ENCODE results near the gene FAN1. TPM values are rescaled to one million over a fixed set of nuclear protein-coding genes. Genes with fewer than 3 reads are reported as not detected.
A peak's percentile ranks its signal among the peaks of the same experiment; 100 is the strongest.

FAN1 gene
- total and polyA plus RNA-seq, 4 donors: 7.3 to 23.0 (median 11.3) TPM

GRCh38 chr15:30929064-30929669 is 25.5 kb downstream of the FAN1 start:
- TF ChIP-seq, protein P1, sequence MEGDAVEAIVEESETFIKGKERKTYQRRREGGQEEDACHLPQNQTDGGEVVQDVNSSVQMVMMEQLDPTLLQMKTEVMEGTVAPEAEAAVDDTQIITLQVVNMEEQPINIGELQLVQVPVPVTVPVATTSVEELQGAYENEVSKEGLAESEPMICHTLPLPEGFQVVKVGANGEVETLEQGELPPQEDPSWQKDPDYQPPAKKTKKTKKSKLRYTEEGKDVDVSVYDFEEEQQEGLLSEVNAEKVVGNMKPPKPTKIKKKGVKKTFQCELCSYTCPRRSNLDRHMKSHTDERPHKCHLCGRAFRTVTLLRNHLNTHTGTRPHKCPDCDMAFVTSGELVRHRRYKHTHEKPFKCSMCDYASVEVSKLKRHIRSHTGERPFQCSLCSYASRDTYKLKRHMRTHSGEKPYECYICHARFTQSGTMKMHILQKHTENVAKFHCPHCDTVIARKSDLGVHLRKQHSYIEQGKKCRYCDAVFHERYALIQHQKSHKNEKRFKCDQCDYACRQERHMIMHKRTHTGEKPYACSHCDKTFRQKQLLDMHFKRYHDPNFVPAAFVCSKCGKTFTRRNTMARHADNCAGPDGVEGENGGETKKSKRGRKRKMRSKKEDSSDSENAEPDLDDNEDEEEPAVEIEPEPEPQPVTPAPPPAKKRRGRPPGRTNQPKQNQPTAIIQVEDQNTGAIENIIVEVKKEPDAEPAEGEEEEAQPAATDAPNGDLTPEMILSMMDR (IDR thresholded peaks at IDR 0.05; ENCODE audit: control extremely low read depth, extremely low read depth): no peak
- Histone ChIP-seq H3K9me3 (ENCODE audit: control insufficient read depth in 4 of 4, insufficient read depth in 3 of 4, low read length in 3 of 4) (no peaks in the 10 kb centered on the region), H3K4me3 (no peak overlapping the region), H3K27ac (ENCODE audit: low read depth in 1 of 2, low read length in 1 of 2) (no peak overlapping the region), H3K36me3 (ENCODE audit: control insufficient read depth in 4 of 4, insufficient read depth in 4 of 4, low read length in 4 of 4) (peaks cover 19 to 47% (median 34%) of the 10 kb centered on the region in 4 donors), H3K4me1 (ENCODE audit: control insufficient read depth in 5 of 5, insufficient read depth in 5 of 5, low read length in 5 of 5) (no peaks in the 10 kb centered on the region), H3K9ac (ENCODE audit: insufficient read depth in 1 of 2, low read length in 2 of 2) (no peak overlapping the region), H3K27me3 (ENCODE audit: control insufficient read depth in 3 of 3, insufficient read depth in 3 of 3, low read length in 2 of 3) (no peaks in the 10 kb centered on the region)
- DNase-seq (peak in 2 of 3 donors; percentile 17 to 29), ATAC-seq (ENCODE audit: insufficient read depth, low FRiP score) (no peak)
- WGBS, 2 donors: 89 to 92% methylated on average over 10 of the region's 10 CpGs

- Histone ChIP-seq H3K27me3 (ENCODE audit: control insufficient read depth in 3 of 3, insufficient read depth in 3 of 3, low read length in 2 of 3) (no peaks in the 10 kb centered on the region), H3K4me3 (no peak overlapping the region), H3K9ac (ENCODE audit: insufficient read depth in 1 of 2, low read length in 2 of 2) (no peak overlapping the region), H3K36me3 (ENCODE audit: control insufficient read depth in 4 of 4, insufficient read depth in 4 of 4, low read length in 4 of 4) (peaks cover 19 to 43% (median 34%) of the 10 kb centered on the region in 4 donors), H3K27ac (ENCODE audit: low read depth in 1 of 2, low read length in 1 of 2) (no peak overlapping the region), H3K4me1 (ENCODE audit: control insufficient read depth in 5 of 5, insufficient read depth in 5 of 5, low read length in 5 of 5) (no peaks in the 10 kb centered on the region), H3K9me3 (ENCODE audit: control insufficient read depth in 4 of 4, insufficient read depth in 3 of 4, low read length in 3 of 4) (no peaks in the 10 kb centered on the region)
- ATAC-seq (ENCODE audit: insufficient read depth, low FRiP score) (no peak), DNase-seq (no peak)
- 95 to 96% methylated on average over 4 of the region's 4 CpGs for WGBS, 2 donors
- TF ChIP-seq, protein P1 (IDR thresholded peaks at IDR 0.05; ENCODE audit: control extremely low read depth, extremely low read depth): no peak
Observed at GRCh38 chr15:30929982-30930381, 26.3 kb downstream of the FAN1 start.

GRCh38 chr15:30930422-30930821 is 26.7 kb downstream of the FAN1 start:
- no peaks in the 10 kb centered on the region for H3K4me1 ChIP-seq (ENCODE audit: control insufficient read depth in 5 of 5, insufficient read depth in 5 of 5, low read length in 5 of 5)
- no peak overlapping the region for H3K9ac ChIP-seq (ENCODE audit: insufficient read depth in 1 of 2, low read length in 2 of 2)
- DNase-seq (no peak), ATAC-seq (ENCODE audit: insufficient read depth, low FRiP score) (no peak)
- TF ChIP-seq, protein P1 (IDR thresholded peaks at IDR 0.05; ENCODE audit: control extremely low read depth, extremely low read depth): no peak
- H3K9me3 ChIP-seq (ENCODE audit: control insufficient read depth in 4 of 4, insufficient read depth in 3 of 4, low read length in 3 of 4): no peaks in the 10 kb centered on the region
- no peak overlapping the region for H3K27ac ChIP-seq (ENCODE audit: low read depth in 1 of 2, low read length in 1 of 2)
- no peaks in the 10 kb centered on the region for H3K27me3 ChIP-seq (ENCODE audit: control insufficient read depth in 3 of 3, insufficient read depth in 3 of 3, low read length in 2 of 3)
- H3K4me3 ChIP-seq: no peak overlapping the region
- 93 to 97% methylated on average over 8 of the region's 8 CpGs for WGBS, 2 donors
- H3K36me3 ChIP-seq (ENCODE audit: control insufficient read depth in 4 of 4, insufficient read depth in 4 of 4, low read length in 4 of 4): peaks cover 17 to 40% (median 33%) of the 10 kb centered on the region in 4 donors

- TF ChIP-seq, protein P1 (IDR thresholded peaks at IDR 0.05; ENCODE audit: control extremely low read depth, extremely low read depth): no peak
- no peak for ATAC-seq (ENCODE audit: insufficient read depth, low FRiP score)
- Histone ChIP-seq H3K36me3 (ENCODE audit: control insufficient read depth in 4 of 4, insufficient read depth in 4 of 4, low read length in 4 of 4) (peaks cover 16 to 33% (median 26%) of the 10 kb centered on the region in 4 donors), H3K9me3 (ENCODE audit: control insufficient read depth in 4 of 4, insufficient read depth in 3 of 4, low read length in 3 of 4) (no peaks in the 10 kb centered on the region), H3K4me3 (no peak overlapping the region), H3K4me1 (ENCODE audit: control insufficient read depth in 5 of 5, insufficient read depth in 5 of 5, low read length in 5 of 5) (no peaks in the 10 kb centered on the region), H3K27ac (ENCODE audit: low read depth in 1 of 2, low read length in 1 of 2) (no peak overlapping the region), H3K9ac (ENCODE audit: insufficient read depth in 1 of 2, low read length in 2 of 2) (no peak overlapping the region), H3K27me3 (ENCODE audit: control insufficient read depth in 3 of 3, insufficient read depth in 3 of 3, low read length in 2 of 3) (no peaks in the 10 kb centered on the region)
- DNase-seq: no peak
Observed at GRCh38 chr15:30933293-30933692, 29.6 kb downstream of the FAN1 start.
